ENCODE results near the gene CBR1. TPM values are rescaled to one million over a fixed set of nuclear protein-coding genes. Genes with fewer than 3 reads are reported as not detected.

CBR1 gene
- total and polyA plus RNA-seq, 2 of the 8 experiments (the other 6 are each of a cell fraction or from before 2014, with no cell fraction given): 1.8 to 207 TPM

- peak overlapping the region in 1 of 4 experiments; percentile 63; a peak in 1 of 8 replicates for H3K4me3 ChIP-seq (ENCODE audit: extremely low read depth in 1 of 4, insufficient read depth in 2 of 4, low read depth in 3 of 4, low read length in 4 of 4)
- POLR2A ChIA-PET (ENCODE audit: partially characterized antibody): interaction anchor here (0.6 to 2.4 kb wide), 3 partner anchors 9 to 82 kb away, joined by 3 to 20 read pairs (median 3); partner anchors contain the start of gene SETD4
- H3K79me1 ChIP-seq (ENCODE audit: low read depth, low read length): no peaks in the 10 kb centered on the region
- no peak for TF ChIP-seq RNF2 (IDR thresholded peaks at IDR 0.05; ENCODE audit: borderline replicate concordance, low read depth, low read length, missing control alignments, poor library complexity, severe bottlenecking)
- TF ChIP-seq, protein P1, sequence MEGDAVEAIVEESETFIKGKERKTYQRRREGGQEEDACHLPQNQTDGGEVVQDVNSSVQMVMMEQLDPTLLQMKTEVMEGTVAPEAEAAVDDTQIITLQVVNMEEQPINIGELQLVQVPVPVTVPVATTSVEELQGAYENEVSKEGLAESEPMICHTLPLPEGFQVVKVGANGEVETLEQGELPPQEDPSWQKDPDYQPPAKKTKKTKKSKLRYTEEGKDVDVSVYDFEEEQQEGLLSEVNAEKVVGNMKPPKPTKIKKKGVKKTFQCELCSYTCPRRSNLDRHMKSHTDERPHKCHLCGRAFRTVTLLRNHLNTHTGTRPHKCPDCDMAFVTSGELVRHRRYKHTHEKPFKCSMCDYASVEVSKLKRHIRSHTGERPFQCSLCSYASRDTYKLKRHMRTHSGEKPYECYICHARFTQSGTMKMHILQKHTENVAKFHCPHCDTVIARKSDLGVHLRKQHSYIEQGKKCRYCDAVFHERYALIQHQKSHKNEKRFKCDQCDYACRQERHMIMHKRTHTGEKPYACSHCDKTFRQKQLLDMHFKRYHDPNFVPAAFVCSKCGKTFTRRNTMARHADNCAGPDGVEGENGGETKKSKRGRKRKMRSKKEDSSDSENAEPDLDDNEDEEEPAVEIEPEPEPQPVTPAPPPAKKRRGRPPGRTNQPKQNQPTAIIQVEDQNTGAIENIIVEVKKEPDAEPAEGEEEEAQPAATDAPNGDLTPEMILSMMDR (IDR thresholded peaks at IDR 0.05; ENCODE audit: control extremely low read depth in 1 of 3, insufficient read depth in 1 of 3, low read depth in 1 of 3, low read length in 3 of 3): no peak
- TF ChIP-seq ASH2L (IDR thresholded peaks at IDR 0.05; ENCODE audit: low read length): no peak
- no peak for TF ChIP-seq SIRT6 (IDR thresholded peaks at IDR 0.05; ENCODE audit: low read length)
- no peak for TF ChIP-seq ATF2 (IDR thresholded peaks at IDR 0.05; ENCODE audit: low read length)
- no peak for TF ChIP-seq JUN (IDR thresholded peaks at IDR 0.05; ENCODE audit: low read depth, low read length)
- no peak for TF ChIP-seq ZNF274 (IDR thresholded peaks at IDR 0.05; ENCODE audit: borderline replicate concordance, extremely low read depth, low read length)
These were observed 951 bp upstream of the CBR1 start for GRCh38 chr21:36068748-36069398.

More at GRCh38 chr21:36068748-36069398, 951 bp upstream of the CBR1 start:
- Histone ChIP-seq H3K4ac (replicated peaks; ENCODE audit: insufficient read length, low read depth, low read length) (no peak overlapping the region), H3K9ac (replicated peaks in 1 of 4; ENCODE audit: extremely low read depth in 1 of 4, low read depth in 3 of 4, low read length in 3 of 4) (no peak overlapping the region), H2BK5ac (ENCODE audit: low read depth, low read length) (no peak overlapping the region), H2BK120ac (replicated peaks; ENCODE audit: low read depth, low read length) (no peak overlapping the region), H3K36me3 (ENCODE audit: control insufficient read depth in 2 of 4, insufficient read depth in 4 of 4, low read length in 3 of 4) (peaks cover 0 to 17% (median 7%) of the 10 kb centered on the region in 4 experiments; a peak in 4 of 8 replicates), H4K91ac (replicated peaks; ENCODE audit: insufficient read length, low read length) (no peak overlapping the region), H3K79me2 (ENCODE audit: control insufficient read depth in 1 of 2, insufficient read depth in 2 of 2, low read length in 2 of 2) (peaks cover 0 to 8% of the 10 kb centered on the region in 2 experiments; a peak in 1 of 4 replicates), H2BK15ac (ENCODE audit: low read length) (no peak overlapping the region), H2BK12ac (ENCODE audit: low read depth, low read length) (no peak overlapping the region), H3K23ac (ENCODE audit: insufficient read length) (no peak overlapping the region), H4K20me1 (replicated peaks in 1 of 2; ENCODE audit: control insufficient read depth in 1 of 2, insufficient read depth in 2 of 2, low read length in 2 of 2) (no peaks in the 10 kb centered on the region), H3K23me2 (ENCODE audit: low read depth, low read length) (no peaks in the 10 kb centered on the region; the same call in 1 of the 2 replicates), H3K4me1 (replicated peaks in 1 of 4; ENCODE audit: control insufficient read depth in 3 of 4, insufficient read depth in 4 of 4, low read length in 3 of 4) (peaks cover 0 to 3% (median 0%) of the 10 kb centered on the region in 4 experiments; a peak in 1 of 7 replicates), H3K9me3 (ENCODE audit: insufficient read depth in 2 of 2, low read depth in 1 of 2, low read length in 1 of 2) (peaks cover 12 to 14% of the 10 kb centered on the region in 2 experiments), H3K27ac (ENCODE audit: low read depth, low read length) (no peak overlapping the region), H3K4me2 (ENCODE audit: insufficient read depth in 1 of 2, low read depth in 2 of 2, low read length in 2 of 2) (no peak overlapping the region), H3K18ac (ENCODE audit: extremely low read depth, low read length) (no peak overlapping the region), H4K8ac (ENCODE audit: extremely low read depth, insufficient read depth, low read length) (no peak overlapping the region), H3K56ac (replicated peaks; ENCODE audit: insufficient read length, low read depth, low read length) (no peak overlapping the region), H3K14ac (ENCODE audit: insufficient read length) (no peak overlapping the region), H3K27me3 (replicated peaks in 1 of 4; ENCODE audit: control insufficient read depth in 3 of 4, extremely low read depth in 1 of 4, insufficient read depth in 3 of 4, low read length in 3 of 4) (peaks cover 0 to 1% (median 0%) of the 10 kb centered on the region in 4 experiments; a peak in 1 of 7 replicates), H2AFZ (ENCODE audit: low read length) (no peak overlapping the region), H2AK5ac (ENCODE audit: low read depth, low read length) (no peak overlapping the region), H4K5ac (ENCODE audit: insufficient read length, low read depth, low read length) (no peak overlapping the region), H2BK20ac (ENCODE audit: low read length) (no peak overlapping the region)
- 89% methylated on average over 5 of the region's 5 CpGs; no CpG with 5 or more reads in 1 of the 2 experiments for WGBS, 2 experiments (ENCODE audit: extremely low coverage in 1 of 2, insufficient coverage in 1 of 2, insufficient read length in 1 of 2, insufficient replicate concordance in 2 of 2, low coverage in 1 of 2, low lambda C conversion rate in 2 of 2, missing lambda C conversion rate in 1 of 2)
- DNase-seq (ENCODE audit: low read depth in 1 of 2, low spot score in 2 of 2) (no peak), FAIRE-seq (no peak)
- CTCF ChIA-PET (ENCODE audit: partially characterized antibody): interaction anchor here (5.1 kb wide), 1 partner anchor 20 kb away, joined by 48 read pairs; no protein-coding TSS in a partner anchor

All from H1 (cell line).